Heart left ventricle (tissue), 13 donors: ENCODE results near the gene PISD.

ENCODE experiments used
- POLR2A ChIP-seq, 2 donors: fragments of 450-650 bp; IDR thresholded peaks; one replicate each; pipeline ENCODE4 v1.6.1; 2017; ENCODE audit warnings: antibody characterized with exemption in 2 of 2, mild to moderate bottlenecking in 2 of 2, moderate library complexity in 2 of 2
- TF ChIP-seq, protein P1 (sequence below), 12 donors: fragments of 200-600 bp; sonication (generic) in 4 of 12; IDR thresholded peaks; one replicate each; pipeline versions ENCODE4 v1.5.0 to v1.8.0; 2018 to 2022; ENCODE audit warnings: antibody characterized with exemption in 12 of 12, mild to moderate bottlenecking in 5 of 12
- donor health status: ischemic (EF 13 %, LVEDD 7.1; RV severe dilation, severe dysfunction).
- donor health status: DM: no; HTN: yes; CAD: no.
- donor health status: DM: no; HTN: no; CAD: no.
- donor health status: ischemic (EF 25% LVEDD 6.9; RV normal size, moderate dysfunction).
- donor health status: ischemic (EF 25% LVEDD 5.7; RV mildly dilated, moderate dysfunction).
- donor health status: ischemic (EF 35%, LVEDD 5.7; RV mildly dilated, moderate dysfunction).
- donor health status: nonischemic (EF 11% LVEDD 7.7; RV severe dilation, severe dysfunction).
- donor health status: DM: yes; HTN: yes; CAD: no.
- donor health status: PGD.
- donor health status: ischemic (EF 29% LVEDD 5.4; RV normal size, mild dysfunction).
- donor health status: nonischemic (EF 23%, LVEDD 6.1; RV moderate dilation, normal function).

DNA sequence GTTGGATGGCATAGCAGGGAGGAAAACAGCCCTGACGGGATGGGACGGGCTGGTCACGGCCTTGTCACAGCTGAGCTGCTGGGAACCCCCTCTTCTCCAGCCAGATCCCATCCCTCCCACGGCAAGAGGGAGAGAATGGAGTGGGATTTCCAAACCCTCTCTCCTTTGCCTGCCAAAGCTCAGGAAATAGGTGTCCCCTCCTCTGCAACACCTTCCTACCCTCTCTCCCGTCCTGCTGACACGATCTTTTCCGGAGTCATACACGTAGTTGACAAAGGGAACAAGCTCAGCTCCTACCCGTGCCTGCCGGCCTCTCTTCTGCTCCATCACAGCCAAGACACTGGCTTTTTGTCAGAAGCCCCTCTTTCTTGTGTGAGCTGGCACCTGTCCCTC, 48.1 kb downstream of the PISD start:
- TF ChIP-seq, protein P1, sequence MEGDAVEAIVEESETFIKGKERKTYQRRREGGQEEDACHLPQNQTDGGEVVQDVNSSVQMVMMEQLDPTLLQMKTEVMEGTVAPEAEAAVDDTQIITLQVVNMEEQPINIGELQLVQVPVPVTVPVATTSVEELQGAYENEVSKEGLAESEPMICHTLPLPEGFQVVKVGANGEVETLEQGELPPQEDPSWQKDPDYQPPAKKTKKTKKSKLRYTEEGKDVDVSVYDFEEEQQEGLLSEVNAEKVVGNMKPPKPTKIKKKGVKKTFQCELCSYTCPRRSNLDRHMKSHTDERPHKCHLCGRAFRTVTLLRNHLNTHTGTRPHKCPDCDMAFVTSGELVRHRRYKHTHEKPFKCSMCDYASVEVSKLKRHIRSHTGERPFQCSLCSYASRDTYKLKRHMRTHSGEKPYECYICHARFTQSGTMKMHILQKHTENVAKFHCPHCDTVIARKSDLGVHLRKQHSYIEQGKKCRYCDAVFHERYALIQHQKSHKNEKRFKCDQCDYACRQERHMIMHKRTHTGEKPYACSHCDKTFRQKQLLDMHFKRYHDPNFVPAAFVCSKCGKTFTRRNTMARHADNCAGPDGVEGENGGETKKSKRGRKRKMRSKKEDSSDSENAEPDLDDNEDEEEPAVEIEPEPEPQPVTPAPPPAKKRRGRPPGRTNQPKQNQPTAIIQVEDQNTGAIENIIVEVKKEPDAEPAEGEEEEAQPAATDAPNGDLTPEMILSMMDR (IDR thresholded peaks at IDR 0.05) = no peak
- TF ChIP-seq POLR2A (IDR thresholded peaks at IDR 0.05) = no peak
